Suprapubic skin (tissue), 4 donors: ENCODE data around the gene CTNNA3. TPM values are rescaled to one million over a fixed set of nuclear protein-coding genes. Genes with fewer than 3 reads are reported as not detected.

Experiments
- DNase-seq, 2 donors: peaks; one replicate each; pipeline ENCODE4 v3.0.0-alpha.2; 2019; ENCODE audit warnings: low spot score in 2 of 2
- H3K27ac ChIP-seq: fragments of 200-600 bp; sonication (generic); one replicate; pipeline ENCODE4 v1.5.1; 2019
- H3K27me3 ChIP-seq: fragments of 200-600 bp; sonication (generic); one replicate; pipeline ENCODE4 v1.5.1; 2019
- H3K36me3 ChIP-seq: fragments of 200-600 bp; sonication (generic); one replicate; pipeline ENCODE4 v1.5.1; 2019
- H3K4me1 ChIP-seq: fragments of 200-600 bp; sonication (generic); one replicate; pipeline ENCODE4 v1.5.1; 2019
- H3K4me3 ChIP-seq: fragments of 200-600 bp; sonication (generic); one replicate; pipeline ENCODE4 v1.5.1; 2019; ENCODE audit warnings: mild to moderate bottlenecking
- H3K9me3 ChIP-seq: fragments of 200-600 bp; sonication (generic); one replicate; pipeline ENCODE4 v1.5.1; 2019
- EP300 ChIP-seq: sonication (generic); formaldehyde crosslinking; IDR thresholded peaks from one replicate; pipeline ENCODE4 v1.6.1; 2017; ENCODE audit warnings: antibody characterized with exemption
- POLR2A ChIP-seq, 2 donors: fragments of 450-650 bp; IDR thresholded peaks; one replicate each; pipeline ENCODE4 v1.6.1; 2017; ENCODE audit warnings: antibody characterized with exemption in 2 of 2, mild to moderate bottlenecking in 2 of 2, moderate library complexity in 2 of 2
- POLR2AphosphoS5 ChIP-seq, 3 donors: sonication (generic); formaldehyde crosslinking; IDR thresholded peaks; one replicate each; pipeline ENCODE4 v1.6.1; 2017; ENCODE audit warnings: antibody characterized with exemption in 3 of 3
- WGBS: methylation state at CpG from one replicate; pipeline ENCODE4 v1.1.5; 2018; 5-methylcytosine and 5-hydroxymethylcytosine counted together
- total RNA-seq, 4 donors: library from RNA; depleted of rRNA; stranded (reverse); fragments of >200 nt; gene quantifications; one replicate each; pipeline ENCODE4 v1.1.0, GENCODE V29; 2016
- TF ChIP-seq, protein P1 (sequence below), 2 donors: fragments of 200-600 bp in 1 of 2; fragments of 450-650 bp in 1 of 2; sonication (generic) in 1 of 2; IDR thresholded peaks; one replicate each; pipeline ENCODE4 v1.5.1; 2016 to 2019; ENCODE audit warnings: antibody characterized with exemption in 2 of 2, mild to moderate bottlenecking in 1 of 2, moderate library complexity in 1 of 2

Gene CTNNA3
- total RNA-seq, 4 donors from 2014 or later = 0.08 to 0.29 (median 0.21) TPM

DNA sequence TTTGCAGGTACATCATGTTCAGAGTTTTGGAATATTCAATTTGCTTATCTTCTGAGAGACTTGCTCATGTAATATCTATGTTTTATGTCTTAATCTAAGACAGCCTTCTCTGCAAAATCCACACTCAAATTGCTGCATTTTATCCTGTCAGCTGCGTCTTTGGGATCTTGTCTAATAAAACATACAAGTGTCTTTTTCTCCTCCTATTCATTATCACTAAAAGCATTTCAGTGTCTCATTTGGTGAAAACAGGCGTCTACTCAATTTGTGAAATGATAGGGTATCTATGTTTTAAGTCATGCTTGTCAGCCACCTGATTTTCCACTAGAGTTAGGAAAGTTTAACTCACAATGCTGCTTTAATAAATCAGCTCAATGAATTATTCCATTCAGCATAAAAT lies 882.9 kb downstream of the CTNNA3 start:
- 44% methylated on average over 2 of the region's 2 CpGs for WGBS

GRCh38 chr10:66811211-66811610 lies 884.8 kb downstream of the CTNNA3 start:
- H3K27me3 ChIP-seq = no peaks in the 10 kb centered on the region
- no peaks in the 10 kb centered on the region for H3K4me1 ChIP-seq
- 89% methylated on average over 4 of the region's 4 CpGs for WGBS
- no peaks in the 10 kb centered on the region for H3K36me3 ChIP-seq
- H3K4me3 ChIP-seq = no peak overlapping the region
- TF ChIP-seq POLR2AphosphoS5 (IDR thresholded peaks at IDR 0.05) (no peak), EP300 (no peak), POLR2A (IDR thresholded peaks at IDR 0.05) (no peak)
- TF ChIP-seq, protein P1, sequence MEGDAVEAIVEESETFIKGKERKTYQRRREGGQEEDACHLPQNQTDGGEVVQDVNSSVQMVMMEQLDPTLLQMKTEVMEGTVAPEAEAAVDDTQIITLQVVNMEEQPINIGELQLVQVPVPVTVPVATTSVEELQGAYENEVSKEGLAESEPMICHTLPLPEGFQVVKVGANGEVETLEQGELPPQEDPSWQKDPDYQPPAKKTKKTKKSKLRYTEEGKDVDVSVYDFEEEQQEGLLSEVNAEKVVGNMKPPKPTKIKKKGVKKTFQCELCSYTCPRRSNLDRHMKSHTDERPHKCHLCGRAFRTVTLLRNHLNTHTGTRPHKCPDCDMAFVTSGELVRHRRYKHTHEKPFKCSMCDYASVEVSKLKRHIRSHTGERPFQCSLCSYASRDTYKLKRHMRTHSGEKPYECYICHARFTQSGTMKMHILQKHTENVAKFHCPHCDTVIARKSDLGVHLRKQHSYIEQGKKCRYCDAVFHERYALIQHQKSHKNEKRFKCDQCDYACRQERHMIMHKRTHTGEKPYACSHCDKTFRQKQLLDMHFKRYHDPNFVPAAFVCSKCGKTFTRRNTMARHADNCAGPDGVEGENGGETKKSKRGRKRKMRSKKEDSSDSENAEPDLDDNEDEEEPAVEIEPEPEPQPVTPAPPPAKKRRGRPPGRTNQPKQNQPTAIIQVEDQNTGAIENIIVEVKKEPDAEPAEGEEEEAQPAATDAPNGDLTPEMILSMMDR (IDR thresholded peaks at IDR 0.05) = no peak
- DNase-seq = no peak
- no peak overlapping the region for H3K27ac ChIP-seq
- no peaks in the 10 kb centered on the region for H3K9me3 ChIP-seq

More for the DNA sequence above, 882.9 kb downstream of the CTNNA3 start:
- no peaks in the 10 kb centered on the region for H3K27me3 ChIP-seq
- no peak overlapping the region for H3K27ac ChIP-seq
- no peak overlapping the region for H3K4me3 ChIP-seq
- no peaks in the 10 kb centered on the region for H3K36me3 ChIP-seq
- H3K4me1 ChIP-seq = no peaks in the 10 kb centered on the region
- DNase-seq = no peak
- no peaks in the 10 kb centered on the region for H3K9me3 ChIP-seq
- no peak for TF ChIP-seq POLR2A (IDR thresholded peaks at IDR 0.05)
- TF ChIP-seq, protein P1 (IDR thresholded peaks at IDR 0.05) = no peak
- TF ChIP-seq EP300 = no peak
- no peak for TF ChIP-seq POLR2AphosphoS5 (IDR thresholded peaks at IDR 0.05)

- H3K27ac ChIP-seq = no peak overlapping the region
- DNase-seq = no peak
- TF ChIP-seq EP300 (no peak), POLR2A (IDR thresholded peaks at IDR 0.05) (no peak), POLR2AphosphoS5 (IDR thresholded peaks at IDR 0.05) (no peak)
- TF ChIP-seq, protein P1 (IDR thresholded peaks at IDR 0.05) = no peak
- no peak overlapping the region for H3K4me3 ChIP-seq
- H3K9me3 ChIP-seq = no peaks in the 10 kb centered on the region
- H3K27me3 ChIP-seq = no peaks in the 10 kb centered on the region
- H3K4me1 ChIP-seq = no peaks in the 10 kb centered on the region
- H3K36me3 ChIP-seq = no peaks in the 10 kb centered on the region
- WGBS = 90% methylated on average over 4 of the region's 4 CpGs
These were observed 886.6 kb downstream of the CTNNA3 start for GRCh38 chr10:66809402-66809801.

DNA sequence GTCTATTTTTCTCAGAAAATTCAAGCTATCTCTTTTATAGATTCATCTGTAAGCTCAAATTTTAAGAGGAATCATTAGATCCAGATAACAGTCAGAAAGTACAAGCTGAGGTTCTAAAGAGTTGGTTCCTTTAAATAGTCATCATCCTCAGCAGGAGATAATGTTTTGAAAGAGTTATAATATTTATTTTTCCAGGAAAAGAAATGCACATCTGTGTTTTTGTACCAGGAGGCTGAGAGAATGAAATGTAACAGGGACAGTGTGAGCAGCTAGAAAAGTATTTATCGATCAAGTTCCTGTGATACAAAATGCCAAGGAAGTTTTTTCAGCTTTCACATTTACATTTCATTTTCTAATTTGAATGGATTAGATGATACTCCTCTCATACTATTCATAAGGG lies 890.4 kb downstream of the CTNNA3 start:
- H3K4me3 ChIP-seq = no peak overlapping the region
- H3K9me3 ChIP-seq = no peaks in the 10 kb centered on the region
- no peak for DNase-seq
- H3K27me3 ChIP-seq = no peaks in the 10 kb centered on the region
- H3K4me1 ChIP-seq = no peaks in the 10 kb centered on the region
- no peak overlapping the region for H3K27ac ChIP-seq
- 82% methylated on average over 1 of the region's 1 CpG for WGBS
- no peak for TF ChIP-seq EP300
- TF ChIP-seq POLR2A (IDR thresholded peaks at IDR 0.05) = no peak
- TF ChIP-seq, protein P1 (IDR thresholded peaks at IDR 0.05) = no peak
- no peak for TF ChIP-seq POLR2AphosphoS5 (IDR thresholded peaks at IDR 0.05)
- no peaks in the 10 kb centered on the region for H3K36me3 ChIP-seq

- Histone ChIP-seq H3K9me3 (no peaks in the 10 kb centered on the region), H3K27me3 (no peaks in the 10 kb centered on the region), H3K4me3 (no peak overlapping the region), H3K27ac (no peak overlapping the region), H3K36me3 (no peaks in the 10 kb centered on the region), H3K4me1 (no peaks in the 10 kb centered on the region)
- no peak for DNase-seq
- 44% methylated on average over 3 of the region's 3 CpGs for WGBS
- no peak for TF ChIP-seq POLR2AphosphoS5 (IDR thresholded peaks at IDR 0.05)
These were observed 891.0 kb downstream of the CTNNA3 start for GRCh38 chr10:66804962-66805361.

- Histone ChIP-seq H3K36me3 (no peaks in the 10 kb centered on the region), H3K27ac (no peak overlapping the region), H3K27me3 (no peaks in the 10 kb centered on the region), H3K4me1 (no peaks in the 10 kb centered on the region), H3K4me3 (no peak overlapping the region), H3K9me3 (no peaks in the 10 kb centered on the region)
- TF ChIP-seq, protein P1 (IDR thresholded peaks at IDR 0.05) = no peak
- TF ChIP-seq EP300 = no peak
- no peak for TF ChIP-seq POLR2A (IDR thresholded peaks at IDR 0.05)
- no peak for TF ChIP-seq POLR2AphosphoS5 (IDR thresholded peaks at IDR 0.05)
- no peak for DNase-seq
- WGBS = 63% methylated on average over 3 of the region's 3 CpGs
These were observed 892.8 kb downstream of the CTNNA3 start for GRCh38 chr10:66803174-66803573.
